ENCODE data around the gene ARL13A.
"Not testable (repeated sequence)": the region's sequence is repeated elsewhere in the genome, so short reads cannot be mapped to it uniquely, and the experiment has no call there.

Gene ARL13A

DNA sequence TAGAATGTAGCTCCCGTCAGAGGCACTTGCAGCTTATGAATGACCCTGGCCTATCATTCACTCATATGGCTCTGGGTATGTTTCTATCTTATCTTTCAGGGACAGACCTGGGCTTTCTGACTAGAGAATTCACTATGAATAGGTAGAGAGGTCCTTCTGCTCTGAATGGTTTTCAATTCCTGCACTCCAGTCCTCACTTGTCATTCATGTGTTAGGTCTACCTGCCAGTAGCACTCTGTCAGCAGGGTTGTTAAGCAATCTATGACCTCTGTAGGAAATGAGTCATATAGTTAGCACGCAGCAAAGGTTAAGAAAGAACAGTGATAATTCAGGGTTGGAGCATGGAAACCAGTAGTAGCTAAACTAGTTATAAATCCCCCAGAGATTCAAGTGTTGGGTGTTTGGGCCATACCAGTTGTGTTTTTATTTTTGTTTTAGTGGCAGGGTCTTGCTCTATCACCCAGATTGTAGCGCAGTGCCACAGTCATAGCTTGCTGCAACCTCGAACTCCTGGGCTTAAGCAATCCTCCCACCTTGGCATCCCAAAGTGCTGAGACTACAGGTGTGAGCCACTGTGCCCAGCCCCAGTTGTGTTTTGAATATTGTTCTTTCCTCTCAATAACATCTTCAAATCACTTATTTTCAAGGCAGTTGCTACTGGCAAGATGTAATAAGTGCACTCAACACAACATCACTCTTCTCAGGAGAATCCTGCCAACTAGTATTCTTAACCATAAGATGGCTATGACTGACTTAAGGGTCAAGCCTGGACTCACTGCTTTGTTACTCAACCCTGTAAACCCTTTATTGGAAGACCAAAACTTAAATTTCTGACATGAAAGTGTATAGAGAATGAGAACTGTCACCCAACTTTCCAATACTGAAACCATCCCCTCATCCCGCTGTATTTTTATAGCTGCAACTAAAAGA is 25.1 kb downstream of the ARL13A start:
- H3K9ac ChIP-seq (ENCODE audit: low read depth, low read length), result no peak overlapping the region
- no peaks in the 10 kb centered on the region for H3K36me3 ChIP-seq (ENCODE audit: insufficient read depth, low read depth, low read length)
- H3K27ac ChIP-seq (ENCODE audit: low read length), result no peak overlapping the region

DNA sequence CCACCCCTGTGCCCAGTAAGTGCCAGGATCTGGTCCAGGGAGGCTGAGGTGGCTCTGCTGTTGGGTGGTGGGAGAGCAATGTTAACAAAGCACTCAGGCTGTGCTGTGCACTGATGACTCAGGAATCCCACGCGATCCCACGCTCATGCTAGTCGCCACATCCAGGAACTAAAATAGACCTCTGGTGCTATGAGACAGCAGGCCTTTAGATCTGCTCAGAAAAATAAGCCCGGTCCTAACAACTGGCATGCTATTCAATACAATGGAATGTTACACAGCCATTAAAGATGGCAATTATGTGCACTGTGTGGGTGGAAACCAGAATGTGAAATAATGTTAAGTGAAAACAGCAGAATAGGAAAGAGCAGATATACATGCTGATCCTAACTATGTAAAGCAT is 26.0 kb downstream of the ARL13A start:
- Histone ChIP-seq H3K36me3 (ENCODE audit: insufficient read depth, low read depth, low read length) (no peaks in the 10 kb centered on the region), H3K27ac (ENCODE audit: low read length) (no peak overlapping the region), H3K4me1 (ENCODE audit: insufficient read depth, low read length) (no peaks in the 10 kb centered on the region), H3K9ac (ENCODE audit: low read depth, low read length) (no peak overlapping the region), H3K4me3 (ENCODE audit: low read length) (no peak overlapping the region), H3K27me3 (ENCODE audit: insufficient read depth, low read length) (no peaks in the 10 kb centered on the region), H3K9me3 (ENCODE audit: insufficient read depth, low read depth, low read length) (no peaks in the 10 kb centered on the region)

More for the DNA sequence above, 25.1 kb downstream of the ARL13A start:
- no peaks in the 10 kb centered on the region for H3K27me3 ChIP-seq (ENCODE audit: insufficient read depth, low read length)
- H3K4me1 ChIP-seq (ENCODE audit: insufficient read depth, low read length), result no peaks in the 10 kb centered on the region
- no peaks in the 10 kb centered on the region for H3K9me3 ChIP-seq (ENCODE audit: insufficient read depth, low read depth, low read length)
- H3K4me3 ChIP-seq (ENCODE audit: low read length), result no peak overlapping the region

DNA sequence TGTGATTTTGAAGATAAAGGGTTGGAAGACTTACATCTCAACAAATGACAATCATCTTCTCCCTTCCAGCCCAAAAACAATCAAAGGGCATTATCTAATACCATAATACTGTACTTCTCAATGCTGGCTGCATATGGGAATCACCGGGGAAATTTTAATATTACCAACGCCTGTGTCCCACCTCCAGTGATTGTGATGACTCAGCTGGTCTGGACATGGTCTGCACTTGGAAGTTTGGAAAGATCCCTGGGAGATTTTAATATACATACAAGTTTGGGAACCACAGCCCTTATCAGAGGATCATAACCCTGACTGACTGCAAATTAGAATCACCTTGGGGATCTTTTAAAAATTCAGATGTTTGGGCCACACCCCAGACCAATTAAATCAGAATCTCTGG is 29.9 kb downstream of the ARL13A start:
- no peak overlapping the region for H3K27ac ChIP-seq (ENCODE audit: low read length)
- no peak overlapping the region for H3K9ac ChIP-seq (ENCODE audit: low read depth, low read length)
- H3K36me3 ChIP-seq (ENCODE audit: insufficient read depth, low read depth, low read length), result no peaks in the 10 kb centered on the region
- no peaks in the 10 kb centered on the region for H3K27me3 ChIP-seq (ENCODE audit: insufficient read depth, low read length)
- H3K9me3 ChIP-seq (ENCODE audit: insufficient read depth, low read depth, low read length), result no peaks in the 10 kb centered on the region
- no peaks in the 10 kb centered on the region for H3K4me1 ChIP-seq (ENCODE audit: insufficient read depth, low read length)
- no peak overlapping the region for H3K4me3 ChIP-seq (ENCODE audit: low read length)

DNA sequence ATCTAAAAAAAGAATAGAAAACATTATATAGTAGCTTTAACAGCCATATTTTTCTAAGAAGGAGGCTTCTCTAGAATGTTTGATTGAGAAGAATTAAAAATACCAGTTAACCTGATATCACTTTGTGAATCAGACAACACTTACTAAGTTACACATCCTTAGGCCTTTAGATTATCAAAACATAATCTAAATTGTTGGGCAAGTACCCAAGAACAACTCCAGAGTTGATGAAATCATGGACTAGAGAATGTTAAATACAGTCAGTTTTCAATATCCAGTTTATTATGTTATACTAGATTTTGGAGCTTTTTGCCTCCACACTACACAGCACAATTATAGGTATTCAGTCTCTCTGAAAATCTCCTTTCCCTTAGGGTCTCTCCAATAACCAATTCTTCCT is 39.6 kb downstream of the ARL13A start:
- no peaks in the 10 kb centered on the region for H3K4me1 ChIP-seq (ENCODE audit: insufficient read depth, low read length)
- H3K4me3 ChIP-seq (ENCODE audit: low read length), result no peak overlapping the region
- no peak overlapping the region for H3K9ac ChIP-seq (ENCODE audit: low read depth, low read length)
- H3K9me3 ChIP-seq (ENCODE audit: insufficient read depth, low read depth, low read length), result no peaks in the 10 kb centered on the region
- H3K27me3 ChIP-seq (ENCODE audit: insufficient read depth, low read length), result no peaks in the 10 kb centered on the region
- H3K36me3 ChIP-seq (ENCODE audit: insufficient read depth, low read depth, low read length), result peaks cover 16% of the 10 kb centered on the region
- H3K27ac ChIP-seq (ENCODE audit: low read length), result no peak overlapping the region

DNA sequence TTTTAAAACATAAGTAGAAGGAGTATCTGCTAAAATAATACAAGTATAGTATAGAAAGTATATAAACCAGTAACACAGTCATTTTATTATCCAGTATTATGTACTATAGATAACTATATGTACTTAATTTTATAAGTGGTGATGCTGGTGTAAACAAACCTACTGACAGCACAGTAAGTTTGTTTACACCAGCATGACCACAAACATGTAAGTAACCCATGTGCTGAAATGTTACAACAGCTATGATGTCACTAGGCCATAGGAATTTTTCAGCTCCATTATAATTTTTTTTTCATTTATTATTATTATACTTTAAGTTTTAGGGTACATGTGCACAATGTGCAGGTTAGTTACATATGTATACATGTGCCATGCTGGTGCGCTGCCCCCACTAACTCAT is 42.5 kb downstream of the ARL13A start:
- not testable (repeated sequence) for H3K27ac ChIP-seq (ENCODE audit: low read length); H3K27me3 ChIP-seq (ENCODE audit: insufficient read depth, low read length); H3K4me3 ChIP-seq (ENCODE audit: low read length); H3K9ac ChIP-seq (ENCODE audit: low read depth, low read length); H3K4me1 ChIP-seq (ENCODE audit: insufficient read depth, low read length); H3K9me3 ChIP-seq (ENCODE audit: insufficient read depth, low read depth, low read length)
- H3K36me3 ChIP-seq (ENCODE audit: insufficient read depth, low read depth, low read length), result peaks cover 16% of the 10 kb centered on the region

DNA sequence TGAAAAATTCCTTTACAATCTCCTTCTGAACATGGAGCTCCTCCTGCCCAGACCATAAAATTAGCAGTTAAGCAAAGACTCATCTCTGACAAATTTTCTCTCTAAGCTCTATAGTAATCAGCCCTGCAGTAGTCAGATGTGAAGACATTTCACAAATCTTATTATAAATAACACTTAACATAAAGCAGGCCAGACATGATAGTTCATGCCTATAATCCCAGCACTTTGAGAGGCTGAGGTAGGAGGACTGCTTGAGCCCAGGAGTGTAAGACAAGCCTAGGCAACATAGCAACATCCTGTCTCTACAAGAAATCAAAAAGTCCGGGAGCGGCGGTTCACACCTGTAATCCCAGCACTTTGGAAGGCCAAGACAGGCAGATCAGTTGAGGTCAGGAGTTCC is 52.5 kb downstream of the ARL13A start:
- H3K27me3 ChIP-seq (ENCODE audit: insufficient read depth, low read length), result no peaks in the 10 kb centered on the region
- no peak overlapping the region for H3K4me3 ChIP-seq (ENCODE audit: low read length)
- H3K4me1 ChIP-seq (ENCODE audit: insufficient read depth, low read length), result no peaks in the 10 kb centered on the region
- H3K9ac ChIP-seq (ENCODE audit: low read depth, low read length), result no peak overlapping the region
- no peaks in the 10 kb centered on the region for H3K9me3 ChIP-seq (ENCODE audit: insufficient read depth, low read depth, low read length)
- peaks cover 22% of the 10 kb centered on the region for H3K36me3 ChIP-seq (ENCODE audit: insufficient read depth, low read depth, low read length)
- H3K27ac ChIP-seq (ENCODE audit: low read length), result no peak overlapping the region

DNA sequence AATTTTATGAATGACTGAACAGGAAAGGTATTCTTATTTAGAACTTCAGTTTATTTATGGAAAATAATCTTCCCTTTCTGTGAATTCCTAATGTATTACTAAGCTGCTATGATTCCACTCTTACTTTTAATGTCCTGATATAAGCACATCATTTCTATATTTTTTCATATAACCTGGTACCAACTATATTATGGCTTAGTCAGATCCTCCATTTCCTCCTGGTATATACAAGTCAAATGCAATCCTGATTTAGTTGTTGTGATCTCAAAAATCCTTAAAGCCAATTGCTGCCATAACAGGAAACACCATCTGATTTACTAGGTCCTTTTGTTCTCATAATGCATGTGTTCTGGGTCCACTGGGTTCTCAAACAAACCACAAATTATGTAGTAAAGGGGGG is 55.6 kb downstream of the ARL13A start:
- no peaks in the 10 kb centered on the region for H3K4me1 ChIP-seq (ENCODE audit: insufficient read depth, low read length)
- H3K27me3 ChIP-seq (ENCODE audit: insufficient read depth, low read length), result no peaks in the 10 kb centered on the region
- no peak overlapping the region for H3K9ac ChIP-seq (ENCODE audit: low read depth, low read length)
- peaks cover 19% of the 10 kb centered on the region for H3K36me3 ChIP-seq (ENCODE audit: insufficient read depth, low read depth, low read length)
- H3K9me3 ChIP-seq (ENCODE audit: insufficient read depth, low read depth, low read length), result no peaks in the 10 kb centered on the region
- H3K4me3 ChIP-seq (ENCODE audit: low read length), result no peak overlapping the region
- H3K27ac ChIP-seq (ENCODE audit: low read length), result no peak overlapping the region

DNA sequence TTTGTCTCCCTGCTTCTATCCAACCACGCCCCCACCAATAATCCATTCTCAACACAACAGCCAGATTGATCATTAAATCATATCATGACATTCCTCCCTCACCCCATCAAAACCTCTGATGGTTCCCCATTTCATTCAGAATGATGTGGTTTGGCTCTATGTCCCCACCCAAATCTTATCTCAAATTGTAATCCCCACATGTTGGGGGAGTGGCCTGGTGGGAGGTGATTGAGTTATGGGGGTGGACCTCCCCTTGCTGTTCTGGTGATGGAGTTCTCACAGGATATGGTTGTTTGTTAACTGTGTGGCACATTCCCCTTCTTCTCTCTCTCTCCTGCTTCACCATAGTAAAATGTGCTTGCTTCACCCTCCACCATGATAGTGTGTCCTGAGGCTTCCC is 59.1 kb downstream of the ARL13A start:
- Histone ChIP-seq H3K36me3 (ENCODE audit: insufficient read depth, low read depth, low read length) (peaks cover 7% of the 10 kb centered on the region), H3K9ac (ENCODE audit: low read depth, low read length) (no peak overlapping the region), H3K27me3 (ENCODE audit: insufficient read depth, low read length) (no peaks in the 10 kb centered on the region), H3K4me1 (ENCODE audit: insufficient read depth, low read length) (no peaks in the 10 kb centered on the region), H3K4me3 (ENCODE audit: low read length) (no peak overlapping the region), H3K9me3 (ENCODE audit: insufficient read depth, low read depth, low read length) (no peaks in the 10 kb centered on the region), H3K27ac (ENCODE audit: low read length) (no peak overlapping the region)

DNA sequence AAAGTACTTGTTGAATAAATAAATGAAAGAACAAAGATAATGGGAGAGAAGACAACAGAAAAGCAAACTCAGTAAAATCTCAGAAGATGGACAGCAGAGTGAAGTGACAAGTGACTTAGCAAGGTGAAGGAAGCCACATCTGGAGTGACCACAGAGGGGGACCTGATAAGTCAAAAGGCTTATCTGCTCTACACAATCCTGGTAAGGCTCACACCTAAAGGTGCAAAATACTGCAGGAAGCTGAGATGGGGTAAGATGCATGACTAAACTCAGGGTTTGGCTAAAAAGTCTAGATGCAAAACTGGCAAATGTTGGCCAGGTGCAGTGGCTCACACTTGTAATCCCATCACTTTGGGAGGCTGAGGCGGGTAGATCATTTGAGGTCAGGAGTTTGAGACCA is 60.2 kb downstream of the ARL13A start:
- Histone ChIP-seq H3K36me3 (ENCODE audit: insufficient read depth, low read depth, low read length) (peaks cover 7% of the 10 kb centered on the region), H3K27ac (ENCODE audit: low read length) (no peak overlapping the region), H3K27me3 (ENCODE audit: insufficient read depth, low read length) (no peaks in the 10 kb centered on the region), H3K4me1 (ENCODE audit: insufficient read depth, low read length) (no peaks in the 10 kb centered on the region), H3K9ac (ENCODE audit: low read depth, low read length) (no peak overlapping the region), H3K4me3 (ENCODE audit: low read length) (no peak overlapping the region), H3K9me3 (ENCODE audit: insufficient read depth, low read depth, low read length) (no peaks in the 10 kb centered on the region)

DNA sequence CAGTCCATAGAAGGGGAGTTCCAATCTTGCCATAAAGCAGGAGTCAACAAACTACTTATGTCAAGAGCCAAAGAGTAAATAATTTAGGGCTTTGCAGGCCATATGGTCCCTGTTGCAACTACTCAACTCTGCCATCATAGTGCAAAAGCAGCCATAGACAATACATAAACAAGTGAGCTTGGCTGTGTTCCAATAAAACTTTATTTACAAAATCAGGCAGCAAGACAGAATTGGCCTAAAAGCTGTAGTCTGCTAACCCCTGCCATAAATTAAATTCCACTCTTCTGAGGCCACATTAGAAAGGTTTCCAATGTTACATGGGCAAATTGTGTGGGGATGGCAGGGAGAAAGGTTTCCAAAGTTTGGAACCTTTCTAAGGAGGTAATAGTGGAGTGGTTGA is 67.7 kb downstream of the ARL13A start:
- H3K4me1 ChIP-seq (ENCODE audit: insufficient read depth, low read length), result no peaks in the 10 kb centered on the region
- H3K4me3 ChIP-seq (ENCODE audit: low read length), result no peak overlapping the region
- no peaks in the 10 kb centered on the region for H3K9me3 ChIP-seq (ENCODE audit: insufficient read depth, low read depth, low read length)
- H3K27ac ChIP-seq (ENCODE audit: low read length), result no peak overlapping the region
- no peaks in the 10 kb centered on the region for H3K27me3 ChIP-seq (ENCODE audit: insufficient read depth, low read length)
- H3K36me3 ChIP-seq (ENCODE audit: insufficient read depth, low read depth, low read length), result peaks cover 32% of the 10 kb centered on the region
- no peak overlapping the region for H3K9ac ChIP-seq (ENCODE audit: low read depth, low read length)

DNA sequence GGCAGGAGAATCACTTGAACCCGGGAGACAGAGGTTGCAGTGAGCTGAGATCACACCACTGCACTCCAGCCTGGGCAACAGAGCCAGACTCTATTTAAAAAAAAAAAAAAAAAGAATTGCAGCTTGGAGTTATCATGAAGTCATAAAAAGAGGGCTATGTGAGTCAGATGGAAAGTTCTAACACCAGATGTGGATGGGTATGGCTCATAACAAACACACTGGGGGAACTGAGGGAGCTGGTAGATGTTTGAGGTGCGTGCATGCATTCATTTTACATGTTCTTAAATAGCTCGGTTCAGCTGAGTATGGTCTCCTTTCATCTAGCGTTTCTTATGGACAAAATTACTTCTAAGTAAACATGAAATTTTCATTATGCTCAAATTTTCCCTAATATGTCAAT is 70.7 kb downstream of the ARL13A start:
- H3K27ac ChIP-seq (ENCODE audit: low read length), result no peak overlapping the region
- peaks cover 31% of the 10 kb centered on the region for H3K36me3 ChIP-seq (ENCODE audit: insufficient read depth, low read depth, low read length)
- H3K4me3 ChIP-seq (ENCODE audit: low read length), result no peak overlapping the region
- H3K27me3 ChIP-seq (ENCODE audit: insufficient read depth, low read length), result no peaks in the 10 kb centered on the region
- H3K9me3 ChIP-seq (ENCODE audit: insufficient read depth, low read depth, low read length), result no peaks in the 10 kb centered on the region
- H3K4me1 ChIP-seq (ENCODE audit: insufficient read depth, low read length), result no peaks in the 10 kb centered on the region
- H3K9ac ChIP-seq (ENCODE audit: low read depth, low read length), result no peak overlapping the region

All from iPS-20b (cell line).